Transverse colon (tissue), 4 donors: Measurements from ENCODE around the gene GMNN. TPM values are rescaled to one million over a fixed set of nuclear protein-coding genes. Genes with fewer than 3 reads are reported as not detected.

ENCODE experiments used
- DNase-seq: peaks from one replicate; pipeline ENCODE4 v3.0.0-alpha.2; 2019
- H3K27ac ChIP-seq, 4 donors: fragments of 200-600 bp; sonication (generic); 2 replicates each; pipeline ENCODE4 v1.5.1; 2016 to 2018; ENCODE audit warnings: inconsistent platforms in 4 of 4
- H3K27me3 ChIP-seq: fragments of 200-600 bp; sonication (generic); 2 replicates; pipeline ENCODE4 v1.5.1; 2017; ENCODE audit warnings: inconsistent platforms
- H3K36me3 ChIP-seq, 4 donors: fragments of 200-600 bp; sonication (generic); 2 replicates each; pipeline ENCODE4 v1.5.1; 2017 to 2019; ENCODE audit warnings: inconsistent platforms in 4 of 4
- H3K4me1 ChIP-seq, 4 donors: fragments of 200-600 bp; sonication (generic); 2 replicates each; pipeline ENCODE4 v1.5.1; 2017 to 2020; ENCODE audit warnings: inconsistent platforms in 4 of 4
- H3K4me3 ChIP-seq, 4 donors: fragments of 200-600 bp; sonication (generic); 1 replicate in 1 of 4; 2 replicates in 3 of 4; pipeline versions ENCODE4 v1.5.1 to v1.6.1; 2017 to 2019; ENCODE audit warnings: inconsistent platforms in 4 of 4
- H3K9me3 ChIP-seq, 2 donors: fragments of 200-600 bp; sonication (generic); 2 replicates each; pipeline ENCODE4 v1.5.1; 2017 to 2019; ENCODE audit warnings: inconsistent platforms in 2 of 2
- EP300 ChIP-seq: sonication (generic); formaldehyde crosslinking; IDR thresholded peaks from one replicate; pipeline ENCODE4 v1.6.1; 2017; ENCODE audit warnings: antibody characterized with exemption, low read depth
- POLR2A ChIP-seq: fragments of 450-650 bp; IDR thresholded peaks from one replicate; pipeline ENCODE4 v1.6.1; 2016; ENCODE audit warnings: antibody characterized with exemption, mild to moderate bottlenecking, moderate library complexity
- POLR2AphosphoS5 ChIP-seq, 3 donors: sonication (generic); formaldehyde crosslinking; IDR thresholded peaks; one replicate each; pipeline ENCODE4 v1.6.1; 2016; ENCODE audit warnings: antibody characterized with exemption in 3 of 3
- WGBS, 2 donors: methylation state at CpG; one replicate each; pipeline ENCODE4 v1.1.5; 2018; ENCODE audit warnings: low coverage in 1 of 2; 5-methylcytosine and 5-hydroxymethylcytosine counted together
- in situ Hi-C, 4 donors: fragments of 200-750 bp; cut with MboI; loops; one replicate each; pipeline versions ENCODE4 v1.15.0 to v1.15.1; 2017; ENCODE audit warnings: low sequenced_read_pairs in 3 of 4, low pct_ligation_motif_present in 1 of 4, low pct_unique_long_range_greater_than_20kb in 1 of 4
- intact Hi-C: fragments of 100-400 bp; cut with DNase I; formaldehyde crosslinking; loops from one replicate; pipeline ENCODE4 v1.15.1; 2023; ENCODE audit warnings: low total_unique reads
- total RNA-seq, 4 donors: library from RNA; depleted of rRNA; stranded (reverse); fragments of >200 nt; gene quantifications; one replicate each; pipeline ENCODE4 v1.1.0, GENCODE V29; 2016
- TF ChIP-seq, protein P1 (sequence below), 5 experiments: fragments of 200-600 bp in 3 of 5; fragments of 450-650 bp in 2 of 5; sonication (generic) in 3 of 5; IDR thresholded peaks; 1 replicate in 2 of 5; 2 replicates in 3 of 5; pipeline ENCODE4 v1.5.1; 2016 to 2017; ENCODE audit warnings: antibody characterized with exemption in 5 of 5, inconsistent platforms in 3 of 5, mild to moderate bottlenecking in 2 of 5, moderate library complexity in 1 of 5

The GMNN gene
- total RNA-seq, 4 donors from 2014 or later: 8.2 to 45.7 (median 23.2) TPM

DNA sequence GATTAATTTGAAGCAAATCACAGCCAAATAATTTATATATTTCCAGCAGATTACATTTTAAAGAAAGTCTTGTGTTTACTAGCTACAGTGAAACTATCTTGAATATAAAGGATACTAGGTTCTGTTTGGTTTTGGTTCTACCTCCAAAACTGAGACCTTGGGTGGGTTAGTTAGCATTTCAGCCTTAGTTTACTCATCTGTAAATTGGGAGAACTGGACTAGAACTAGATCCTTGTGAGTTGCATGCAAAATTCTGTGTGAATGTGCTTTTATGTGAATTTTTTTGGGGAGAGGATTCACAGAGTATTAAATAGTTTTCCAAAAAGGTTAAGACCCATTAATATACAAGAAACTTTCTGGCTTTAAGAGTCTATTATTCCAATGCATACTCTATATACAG is 4.1 kb downstream of the GMNN start:
- Histone ChIP-seq H3K36me3 (peaks cover 0 to 24% (median 4%) of the 10 kb centered on the region in 4 donors), H3K27me3 (no peaks in the 10 kb centered on the region), H3K4me1 (peaks cover 3 to 32% (median 13%) of the 10 kb centered on the region in 4 donors), H3K27ac (peak overlapping the region; percentile 57 to 99 (median 96)), H3K9me3 (no peaks in the 10 kb centered on the region), H3K4me3 (peak overlapping the region in 3 of 4 donors; percentile 17 to 81 (median 78))
- no peak for DNase-seq
- in situ Hi-C loops: loop anchor here in 1 of 4 donors (10.0 kb wide), 1 partner anchor 74 kb away; no protein-coding TSS in a partner anchor
- TF ChIP-seq EP300 (no peak), POLR2AphosphoS5 (IDR thresholded peaks at IDR 0.05) (no peak), POLR2A (no peak)
- TF ChIP-seq, protein P1, sequence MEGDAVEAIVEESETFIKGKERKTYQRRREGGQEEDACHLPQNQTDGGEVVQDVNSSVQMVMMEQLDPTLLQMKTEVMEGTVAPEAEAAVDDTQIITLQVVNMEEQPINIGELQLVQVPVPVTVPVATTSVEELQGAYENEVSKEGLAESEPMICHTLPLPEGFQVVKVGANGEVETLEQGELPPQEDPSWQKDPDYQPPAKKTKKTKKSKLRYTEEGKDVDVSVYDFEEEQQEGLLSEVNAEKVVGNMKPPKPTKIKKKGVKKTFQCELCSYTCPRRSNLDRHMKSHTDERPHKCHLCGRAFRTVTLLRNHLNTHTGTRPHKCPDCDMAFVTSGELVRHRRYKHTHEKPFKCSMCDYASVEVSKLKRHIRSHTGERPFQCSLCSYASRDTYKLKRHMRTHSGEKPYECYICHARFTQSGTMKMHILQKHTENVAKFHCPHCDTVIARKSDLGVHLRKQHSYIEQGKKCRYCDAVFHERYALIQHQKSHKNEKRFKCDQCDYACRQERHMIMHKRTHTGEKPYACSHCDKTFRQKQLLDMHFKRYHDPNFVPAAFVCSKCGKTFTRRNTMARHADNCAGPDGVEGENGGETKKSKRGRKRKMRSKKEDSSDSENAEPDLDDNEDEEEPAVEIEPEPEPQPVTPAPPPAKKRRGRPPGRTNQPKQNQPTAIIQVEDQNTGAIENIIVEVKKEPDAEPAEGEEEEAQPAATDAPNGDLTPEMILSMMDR (IDR thresholded peaks at IDR 0.05): no peak
- intact Hi-C loops: no loop called here

DNA sequence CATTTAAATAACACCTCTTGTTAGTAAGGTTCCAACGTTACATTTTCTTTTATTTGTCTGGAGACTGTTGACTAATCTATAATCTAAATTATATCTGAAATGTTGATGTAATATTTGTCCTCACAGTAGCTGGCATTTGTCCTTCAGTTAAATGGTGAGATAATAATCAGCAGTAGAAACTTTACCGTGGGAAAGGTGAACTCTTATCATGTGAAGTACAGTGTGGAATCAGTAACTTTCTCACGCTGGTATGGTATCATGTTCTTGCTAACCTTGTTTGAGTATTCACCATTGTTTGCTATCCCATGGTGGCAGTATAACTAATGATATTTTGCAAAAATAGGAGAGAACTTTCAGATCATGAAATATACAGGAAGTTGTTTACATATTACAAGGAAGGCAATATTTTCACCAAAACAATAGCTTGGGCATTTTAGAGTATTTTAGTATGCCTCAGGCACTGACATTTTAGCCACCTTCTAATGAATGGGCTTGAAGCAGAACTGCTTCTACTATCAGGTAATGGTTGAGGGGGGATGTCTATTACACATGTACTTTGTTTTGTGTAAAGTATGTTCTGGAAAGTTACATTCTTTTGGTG is 4.8 kb downstream of the GMNN start:
- in situ Hi-C loops (loop anchor here in 1 of 4 donors (10.0 kb wide), 1 partner anchor 75 kb away; no protein-coding TSS in a partner anchor), intact Hi-C loops (no loop called here)
- peaks cover 3 to 26% (median 13%) of the 10 kb centered on the region in 4 donors for H3K4me1 ChIP-seq
- no peak for DNase-seq
- peak overlapping the region; percentile 57 to 99 (median 96) for H3K27ac ChIP-seq
- H3K27me3 ChIP-seq: no peaks in the 10 kb centered on the region
- H3K9me3 ChIP-seq: no peaks in the 10 kb centered on the region
- peaks cover 0 to 24% (median 7%) of the 10 kb centered on the region in 4 donors for H3K36me3 ChIP-seq
- H3K4me3 ChIP-seq: peak overlapping the region in 3 of 4 donors; percentile 17 to 81 (median 78)
- TF ChIP-seq, protein P1 (IDR thresholded peaks at IDR 0.05): no peak
- peak in 1 of 3 donors; percentile 38 for TF ChIP-seq POLR2AphosphoS5 (IDR thresholded peaks at IDR 0.05)
- 38 to 44% methylated on average over 3 of the region's 3 CpGs for WGBS, 2 donors

DNA sequence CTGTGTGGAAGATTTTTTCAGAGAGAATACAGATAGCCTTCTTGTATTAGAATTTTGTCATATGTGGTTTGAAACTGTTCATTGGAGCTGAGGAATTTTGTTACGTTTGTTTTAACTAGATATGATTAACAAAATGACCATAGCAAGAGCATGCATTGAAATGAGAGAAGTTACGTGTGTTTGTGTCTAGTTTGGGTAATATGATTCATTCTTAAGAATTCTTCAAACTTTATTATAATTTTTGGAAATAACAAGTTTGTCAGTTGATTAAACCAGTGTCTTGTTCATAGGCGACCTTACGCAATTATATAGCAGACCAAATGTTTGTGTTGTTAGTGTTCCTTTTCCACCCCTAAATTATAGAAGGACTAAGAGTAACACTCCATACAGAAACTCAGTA is 5.5 kb downstream of the GMNN start:
- 61 to 69% methylated on average over 4 of the region's 4 CpGs for WGBS, 2 donors
- intact Hi-C loops (no loop called here), in situ Hi-C loops (no loop called here)
- no peak for DNase-seq
- Histone ChIP-seq H3K4me1 (peaks cover 3 to 26% (median 13%) of the 10 kb centered on the region in 4 donors), H3K27ac (peak overlapping the region; percentile 57 to 99 (median 96)), H3K27me3 (no peaks in the 10 kb centered on the region), H3K9me3 (no peaks in the 10 kb centered on the region), H3K36me3 (peaks cover 0 to 24% (median 10%) of the 10 kb centered on the region in 4 donors), H3K4me3 (peak overlapping the region in 2 of 4 donors; percentile 9 to 20)
- no peak for TF ChIP-seq POLR2A
- TF ChIP-seq, protein P1 (IDR thresholded peaks at IDR 0.05): no peak

DNA sequence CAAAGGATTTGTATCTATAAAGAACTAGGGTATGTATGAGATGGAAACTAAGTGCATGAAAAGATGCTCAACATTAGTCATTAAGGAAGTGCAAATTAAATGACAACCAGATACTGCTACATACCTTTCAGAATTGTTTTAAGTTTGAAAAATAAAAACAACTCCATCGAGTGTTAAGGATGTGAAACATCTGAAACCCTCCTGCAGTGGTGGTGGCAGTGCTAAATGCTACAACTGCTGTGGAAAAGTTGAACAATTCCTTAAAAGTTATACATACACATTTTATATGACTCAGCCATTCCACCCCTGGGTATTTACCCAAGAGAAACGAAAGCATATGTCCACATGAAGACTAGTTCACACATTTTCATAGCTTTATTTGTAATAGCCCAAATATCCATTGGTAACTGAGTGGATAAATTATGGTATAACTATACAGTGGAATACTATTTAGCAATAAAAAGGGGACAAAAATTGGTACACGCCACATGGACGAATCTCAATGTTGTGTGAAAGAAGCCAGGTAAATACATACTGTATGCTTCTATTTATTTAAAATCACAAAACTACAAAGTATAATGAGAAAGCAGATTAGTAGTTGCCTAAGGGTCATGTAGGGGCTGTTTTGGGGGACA is 13.4 kb downstream of the GMNN start:
- Histone ChIP-seq H3K27me3 (no peaks in the 10 kb centered on the region), H3K4me1 (no peaks in the 10 kb centered on the region), H3K27ac (no peak overlapping the region), H3K36me3 (peaks cover 0 to 30% (median 7%) of the 10 kb centered on the region in 4 donors), H3K9me3 (no peaks in the 10 kb centered on the region), H3K4me3 (no peak overlapping the region)
- TF ChIP-seq EP300 (no peak), POLR2A (no peak), POLR2AphosphoS5 (IDR thresholded peaks at IDR 0.05) (no peak)
- TF ChIP-seq, protein P1 (IDR thresholded peaks at IDR 0.05): no peak
- no peak for DNase-seq
- 88 to 92% methylated on average over 4 of the region's 4 CpGs for WGBS, 2 donors
- in situ Hi-C loops: no loop called here
- intact Hi-C loops: no loop called here
